ENCODE results near the gene GINS1.

The GINS1 gene

DNA sequence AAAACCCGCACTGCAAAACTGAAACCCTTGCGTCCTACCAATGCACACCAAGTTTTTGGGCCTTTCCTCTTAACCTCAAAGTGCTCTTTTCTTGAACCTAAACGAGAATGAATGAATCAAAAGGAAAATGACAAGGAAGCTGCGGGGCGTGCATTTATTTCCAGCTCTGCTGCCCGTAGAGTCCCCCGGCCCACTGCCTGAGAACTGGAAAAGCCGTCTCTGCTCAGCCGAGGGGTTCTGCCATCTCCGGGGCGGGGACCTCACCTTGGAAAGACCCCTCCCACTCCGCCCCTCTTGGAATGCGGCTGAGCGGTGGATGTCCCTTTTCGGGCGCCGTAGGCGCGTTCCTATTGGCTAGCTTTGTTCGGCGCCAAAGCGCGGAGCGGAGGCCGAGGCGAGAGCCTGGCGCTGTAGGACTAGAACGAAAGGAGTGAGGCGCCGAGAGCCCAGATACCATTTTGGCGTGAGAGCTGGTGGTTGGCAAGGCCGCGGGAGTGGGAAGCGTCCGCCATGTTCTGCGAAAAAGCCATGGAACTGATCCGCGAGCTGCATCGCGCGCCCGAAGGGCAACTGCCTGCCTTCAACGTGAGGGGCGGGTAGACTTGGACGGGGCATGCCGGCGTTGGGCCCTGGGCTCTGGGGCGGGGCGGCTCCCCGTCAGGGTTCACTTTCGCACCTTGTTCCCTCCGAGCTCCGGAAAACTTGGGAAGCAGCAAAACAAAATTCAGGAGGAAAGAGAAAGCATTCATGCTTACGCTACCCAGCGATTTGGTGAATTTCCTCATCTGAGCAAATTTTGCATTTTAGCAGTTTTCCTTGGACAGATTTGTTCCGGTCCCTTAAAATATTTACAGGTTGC is at the start of gene GINS1:
Gene GINS1, plus strand, starts transcription at position 363 of the 859 bp plus-strand sequence. Its CDS starts 148 bp downstream, at position 511.
- peak; percentile 55 for DNase-seq (ENCODE audit: low read depth)
- H3K4me3 ChIP-seq (ENCODE audit: low read depth, low read length) = peak within 1 kb of the TSS; percentile 81

DNA sequence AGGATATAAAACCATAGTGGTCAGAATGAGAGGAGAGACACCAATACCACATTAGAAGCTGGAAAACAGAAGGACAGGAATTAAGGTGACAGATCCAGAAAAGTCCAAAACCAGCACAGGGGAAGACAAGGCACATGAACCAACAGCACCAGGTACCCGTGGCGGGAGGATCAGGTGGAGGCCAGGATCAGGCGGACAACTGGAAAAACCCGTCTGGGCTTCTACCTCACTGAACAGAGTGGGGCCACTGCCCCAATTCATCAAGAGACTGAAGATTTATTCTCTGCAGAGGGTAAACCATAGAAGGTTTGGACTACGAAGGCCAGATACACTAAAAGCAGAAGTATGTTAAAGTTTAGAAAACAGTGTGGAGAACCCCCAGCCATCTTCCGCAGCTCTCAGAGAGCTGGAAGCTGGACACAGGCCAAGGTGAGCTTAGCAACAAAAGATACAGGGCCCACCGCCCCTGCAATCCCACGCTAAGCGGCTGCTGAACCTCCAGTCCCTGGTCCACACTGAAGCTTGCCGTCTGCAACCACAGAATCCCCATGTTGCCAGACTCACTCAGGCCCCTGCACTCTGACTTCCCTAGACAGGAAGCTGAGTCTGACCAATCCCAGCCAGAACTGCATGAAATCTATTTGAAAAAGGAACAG is 46.7 kb upstream of the GINS1 start:
- peak; percentile 31 for DNase-seq (ENCODE audit: low read depth)

DNA sequence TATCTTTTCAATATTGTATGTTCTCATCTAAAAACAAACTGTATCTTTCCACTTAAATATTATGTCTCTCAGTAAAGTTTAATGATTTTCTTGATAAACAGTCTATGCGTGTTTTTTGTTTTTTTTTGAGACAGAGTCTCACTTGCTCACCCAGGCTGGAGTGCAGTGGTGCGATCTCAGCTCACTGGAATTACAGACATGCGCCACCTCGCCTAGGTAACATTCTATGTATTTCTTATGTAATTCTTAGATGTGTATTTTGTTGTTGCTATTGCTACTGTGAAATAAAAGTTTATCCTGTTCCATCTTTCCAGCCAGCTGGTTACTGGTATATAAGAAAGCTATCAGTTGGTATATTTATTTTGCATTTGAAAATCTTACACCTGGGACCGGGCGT is 46.2 kb upstream of the GINS1 start:
- H3K4me3 ChIP-seq (ENCODE audit: low read depth, low read length) = no peak overlapping the region
- DNase-seq (ENCODE audit: low read depth) = no peak

More for the DNA sequence above, 46.7 kb upstream of the GINS1 start:
- no peak overlapping the region for H3K4me3 ChIP-seq (ENCODE audit: low read depth, low read length)

DNA sequence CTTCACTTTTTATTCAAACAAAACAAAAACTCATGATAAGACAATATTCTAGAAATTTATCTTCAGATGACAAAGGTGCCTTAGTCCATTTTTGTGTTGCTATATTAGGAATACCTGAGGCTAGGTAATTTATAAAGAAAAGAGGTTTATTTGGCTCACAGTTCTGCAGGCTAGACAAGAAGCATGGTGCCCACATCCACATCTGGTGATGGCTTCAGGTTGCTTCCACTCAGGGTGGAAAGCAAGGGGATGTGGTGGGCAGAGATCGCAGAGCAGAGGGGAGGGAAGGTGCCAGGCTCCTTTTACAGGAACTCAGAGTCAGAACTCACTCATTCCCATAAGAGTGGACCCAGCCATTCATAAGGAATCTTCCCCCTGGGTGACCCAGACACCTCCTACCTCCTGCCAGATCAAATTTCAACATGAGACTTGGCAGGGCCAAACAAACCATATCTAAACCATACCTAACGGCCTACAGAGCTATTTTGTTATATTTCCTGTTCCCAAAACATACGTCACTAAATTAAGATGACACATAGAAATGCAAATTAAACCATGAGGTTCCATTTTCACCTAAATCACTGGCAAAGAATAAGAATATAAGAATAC is 43.2 kb upstream of the GINS1 start:
- no peak for DNase-seq (ENCODE audit: low read depth)
- H3K4me3 ChIP-seq (ENCODE audit: low read depth, low read length) = no peak overlapping the region

DNA sequence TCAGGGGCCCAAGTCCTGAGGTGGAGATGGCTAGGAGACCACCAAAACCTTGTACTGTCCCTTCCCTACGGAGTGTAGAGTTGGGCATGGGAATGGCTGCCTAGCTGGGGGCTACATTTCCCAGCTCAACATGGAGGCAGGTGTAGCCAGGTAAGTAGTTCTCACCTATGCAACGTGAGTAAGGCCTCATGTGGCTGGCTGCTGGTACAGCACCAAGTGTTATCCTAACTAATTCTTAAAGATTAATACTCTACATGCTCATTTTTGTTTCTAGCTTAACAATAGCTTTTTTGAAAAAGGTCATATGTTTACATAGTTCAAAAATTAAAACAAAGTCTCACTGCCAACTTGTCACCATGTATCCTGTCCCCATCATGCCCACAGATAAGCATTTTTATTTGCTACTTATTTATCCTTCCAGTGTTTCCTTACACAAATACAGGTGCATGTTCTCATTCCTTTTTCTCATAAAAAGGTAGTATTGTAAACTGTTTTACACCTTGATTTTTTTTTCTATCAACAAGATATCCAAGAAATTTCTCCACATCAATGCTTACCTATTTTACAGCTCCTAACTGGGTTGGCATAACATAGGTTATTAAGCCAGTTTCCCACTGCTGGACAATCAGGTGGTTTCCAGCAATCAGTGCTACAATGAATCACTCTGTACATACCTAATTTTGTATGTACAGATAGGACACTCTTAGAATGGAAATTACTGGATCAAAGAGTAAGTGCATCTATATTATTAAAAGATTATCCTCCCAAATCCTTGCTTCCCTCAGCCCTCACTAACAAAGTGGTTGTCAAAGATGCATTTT is 42.4 kb upstream of the GINS1 start:
- H3K4me3 ChIP-seq (ENCODE audit: low read depth, low read length) = no peak overlapping the region
- no peak for DNase-seq (ENCODE audit: low read depth)

DNA sequence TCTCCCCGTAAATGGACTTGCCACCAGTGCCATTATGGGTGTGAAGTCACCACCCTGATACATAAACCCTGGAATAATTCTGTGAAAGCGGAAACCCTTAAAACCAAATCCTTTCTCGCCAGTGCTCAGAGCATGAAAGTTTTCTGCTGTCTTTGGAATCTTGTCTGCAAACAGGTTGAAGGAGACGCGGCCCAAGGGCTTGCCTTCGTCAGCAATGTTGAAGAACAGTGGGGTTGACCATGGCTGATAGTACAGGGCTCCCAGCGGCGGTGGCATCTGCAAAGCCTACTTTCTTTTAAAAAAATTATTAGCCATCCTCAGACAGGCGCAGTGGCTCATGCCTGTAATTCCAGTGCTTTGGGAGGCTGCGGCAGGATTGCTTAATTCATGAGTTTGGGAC is 38.9 kb upstream of the GINS1 start:
- DNase-seq (ENCODE audit: low read depth) = no peak
- no peak overlapping the region for H3K4me3 ChIP-seq (ENCODE audit: low read depth, low read length)

DNA sequence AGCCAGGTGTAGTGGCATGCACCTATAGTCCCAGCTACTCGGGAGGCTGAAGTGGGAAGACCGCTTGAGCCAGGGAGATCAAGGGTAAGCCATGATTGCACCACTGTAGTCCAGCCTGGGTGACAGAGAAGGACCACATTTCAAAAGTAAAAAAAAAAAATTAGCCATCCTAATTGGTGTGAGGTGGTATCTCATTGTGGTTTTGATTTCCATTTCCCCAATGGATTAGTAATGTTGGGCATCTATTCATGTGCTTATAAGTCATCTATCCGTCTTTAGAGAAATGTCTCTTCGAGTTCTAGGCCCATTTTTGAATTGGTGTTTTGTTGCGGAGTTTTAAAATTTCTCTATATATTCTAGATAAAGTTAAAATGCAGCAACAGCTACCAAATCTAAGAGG is 38.5 kb upstream of the GINS1 start:
- no peak overlapping the region for H3K4me3 ChIP-seq (ENCODE audit: low read depth, low read length)
- DNase-seq (ENCODE audit: low read depth) = no peak

DNA sequence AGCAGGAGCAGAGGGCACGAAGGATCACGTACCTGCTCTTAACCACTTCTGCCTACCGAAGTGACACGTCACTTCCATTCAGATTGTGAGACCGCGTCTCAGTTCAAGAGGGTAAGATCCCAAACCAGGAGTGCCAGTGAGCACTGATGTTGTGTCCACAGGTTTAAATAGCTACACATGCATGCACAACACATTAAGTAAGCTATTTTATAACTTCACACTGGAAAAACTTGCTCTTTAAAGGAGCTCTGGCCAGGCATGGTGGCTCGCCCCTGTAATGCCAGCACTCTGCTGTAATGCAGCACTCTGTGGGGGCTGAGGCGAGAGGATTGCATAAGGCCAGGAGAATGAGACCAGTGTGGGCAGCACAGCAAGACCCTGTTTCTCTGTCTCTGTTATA is 37.9 kb upstream of the GINS1 start:
- no peak overlapping the region for H3K4me3 ChIP-seq (ENCODE audit: low read depth, low read length)
- DNase-seq (ENCODE audit: low read depth) = no peak

DNA sequence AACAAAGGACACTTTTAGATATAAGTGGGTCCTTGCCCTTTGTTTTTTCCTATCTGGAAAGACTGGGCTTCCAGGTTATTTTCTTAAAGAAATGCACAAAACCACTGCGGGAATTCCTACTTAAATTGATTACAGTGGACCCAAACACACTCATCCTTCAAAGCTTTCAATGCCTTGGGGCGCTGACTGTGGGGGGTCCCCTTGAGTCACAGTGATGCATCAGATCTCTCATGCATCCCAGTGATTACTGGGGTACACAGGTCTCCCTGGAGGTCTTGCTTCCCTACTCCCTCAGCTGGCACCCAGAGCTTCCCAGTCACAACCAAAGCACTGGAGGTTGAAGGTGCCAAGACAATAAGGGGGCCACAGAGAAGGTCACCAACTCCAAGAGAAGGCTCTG is 37.5 kb upstream of the GINS1 start:
- no peak for DNase-seq (ENCODE audit: low read depth)
- H3K4me3 ChIP-seq (ENCODE audit: low read depth, low read length) = no peak overlapping the region

DNA sequence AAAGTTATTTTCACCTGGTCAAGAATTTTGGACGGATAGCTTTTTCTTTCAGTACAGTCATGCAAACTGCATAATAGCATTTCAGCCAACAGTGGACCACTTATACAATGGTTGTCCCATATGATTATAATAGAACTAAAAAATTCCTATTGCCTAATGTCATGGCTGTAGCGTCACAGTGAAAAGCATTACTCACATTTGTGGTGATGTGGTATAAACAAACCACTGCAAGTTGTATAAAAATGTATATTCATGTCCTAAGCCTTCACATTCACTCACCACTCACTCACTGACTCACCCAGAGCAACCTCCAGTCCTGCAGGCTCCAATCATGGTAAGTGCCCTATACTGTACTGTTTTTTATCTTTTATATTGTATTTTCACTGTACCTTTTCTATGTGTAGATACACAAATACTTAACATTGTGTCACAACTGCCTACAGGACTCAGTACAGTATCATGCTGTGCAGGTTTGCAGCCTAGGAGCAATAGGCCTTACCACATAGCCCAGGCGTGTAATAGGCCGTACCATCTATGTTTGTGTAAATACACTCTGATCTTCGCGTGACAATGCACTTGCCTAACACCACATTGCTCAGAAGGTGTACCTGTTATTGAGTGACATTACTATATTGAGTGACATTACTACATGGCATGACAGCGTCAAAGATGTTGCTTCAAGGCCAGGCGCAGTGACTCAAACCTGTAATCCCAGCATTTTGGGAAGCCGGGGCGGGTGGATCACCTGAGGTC is 34.7 kb upstream of the GINS1 start:
- H3K4me3 ChIP-seq (ENCODE audit: low read depth, low read length) = no peak overlapping the region
- peak; percentile 77 for DNase-seq (ENCODE audit: low read depth)

DNA sequence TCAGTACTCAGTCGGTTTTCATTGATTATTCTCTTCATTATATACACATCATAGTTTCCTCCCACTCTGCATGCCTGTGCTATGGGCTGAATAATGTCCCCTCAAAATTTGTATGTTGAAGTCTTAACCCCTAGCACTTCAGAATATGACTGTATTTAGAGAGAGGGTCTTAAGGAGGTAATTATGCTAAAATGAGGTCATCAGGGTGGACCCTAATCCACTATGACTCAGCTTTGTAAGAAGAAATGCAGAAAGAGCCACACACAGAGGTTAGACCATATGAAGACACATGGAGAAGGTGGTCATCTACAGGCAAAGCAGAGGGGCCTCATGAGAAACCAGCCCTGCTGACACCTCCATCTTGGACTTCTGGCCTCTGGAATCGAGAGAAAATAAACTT is 32.6 kb upstream of the GINS1 start:
- no peak for DNase-seq (ENCODE audit: low read depth)
- H3K4me3 ChIP-seq (ENCODE audit: low read depth, low read length) = no peak overlapping the region

DNA sequence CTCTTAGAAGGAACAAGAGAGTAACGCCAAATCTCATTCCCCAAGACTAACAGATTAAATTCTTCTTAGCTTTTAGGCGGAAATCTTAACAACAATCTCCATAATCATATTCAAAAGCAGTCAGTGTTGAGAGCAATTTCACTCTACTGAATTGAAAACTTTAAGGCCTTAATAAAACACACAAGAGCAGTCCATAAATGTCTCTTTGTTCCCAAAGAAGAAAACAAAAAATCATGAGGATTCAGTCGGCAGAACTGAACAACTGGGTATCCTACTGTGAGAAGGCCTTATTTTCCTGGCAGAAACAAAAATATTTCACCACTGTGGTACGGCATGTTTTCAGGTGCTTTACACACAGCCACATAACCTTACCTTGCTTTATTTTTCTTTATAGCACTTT is 31.2 kb upstream of the GINS1 start:
- no peak overlapping the region for H3K4me3 ChIP-seq (ENCODE audit: low read depth, low read length)
- no peak for DNase-seq (ENCODE audit: low read depth)

DNA sequence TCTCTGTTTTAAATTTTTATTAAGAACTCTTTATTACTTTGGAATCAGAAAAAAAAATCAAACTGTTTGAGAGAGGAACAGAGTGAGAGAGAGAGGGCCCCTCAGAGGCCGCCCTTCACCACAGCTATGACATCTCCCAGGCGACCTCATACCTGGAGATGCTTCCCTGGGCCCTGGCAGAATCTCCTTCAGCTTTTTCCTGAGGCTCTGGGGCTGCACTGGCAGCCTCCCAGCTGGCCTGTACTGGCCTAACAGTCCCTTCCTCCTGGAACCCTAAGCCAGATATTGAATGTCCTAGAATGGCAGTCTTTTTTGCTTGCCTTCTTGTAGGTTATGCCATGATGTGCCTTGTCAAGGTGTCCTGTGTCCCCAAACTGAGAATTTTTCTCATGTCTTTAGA is 30.6 kb upstream of the GINS1 start:
- H3K4me3 ChIP-seq (ENCODE audit: low read depth, low read length) = no peak overlapping the region
- no peak for DNase-seq (ENCODE audit: low read depth)

DNA sequence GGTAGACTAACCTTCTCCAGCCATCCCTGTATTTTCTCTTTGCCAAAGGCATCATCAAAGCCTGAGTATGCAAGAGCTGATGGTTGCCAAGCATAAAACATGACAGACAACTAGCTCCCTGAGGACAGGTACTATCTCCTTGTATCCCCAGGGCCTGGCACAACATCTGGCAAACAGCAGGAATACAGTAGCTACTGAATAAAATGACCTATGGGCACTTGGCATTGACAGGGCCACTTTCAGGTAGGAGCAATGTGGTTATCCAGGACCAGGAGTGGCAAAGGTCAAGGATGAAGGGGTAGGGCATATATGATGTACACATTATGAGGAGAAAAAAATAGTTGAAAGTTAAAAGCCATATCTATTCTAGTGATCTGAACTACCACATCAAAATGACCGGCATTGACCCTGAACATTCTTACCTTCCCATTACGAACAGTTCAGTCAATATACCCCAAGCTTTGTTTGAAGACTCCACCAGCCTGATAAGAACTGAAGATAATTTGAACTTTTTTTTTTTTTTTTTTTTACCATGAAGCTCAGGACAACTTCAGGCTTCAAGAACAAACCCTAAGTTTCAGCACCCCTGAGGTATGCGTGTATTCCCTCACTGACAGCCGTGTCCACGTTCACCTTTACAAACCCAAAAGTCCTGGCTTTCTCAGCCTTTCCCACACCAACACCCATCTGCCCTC is 29.1 kb upstream of the GINS1 start:
- no peak overlapping the region for H3K4me3 ChIP-seq (ENCODE audit: low read depth, low read length)
- no peak for DNase-seq (ENCODE audit: low read depth)

DNA sequence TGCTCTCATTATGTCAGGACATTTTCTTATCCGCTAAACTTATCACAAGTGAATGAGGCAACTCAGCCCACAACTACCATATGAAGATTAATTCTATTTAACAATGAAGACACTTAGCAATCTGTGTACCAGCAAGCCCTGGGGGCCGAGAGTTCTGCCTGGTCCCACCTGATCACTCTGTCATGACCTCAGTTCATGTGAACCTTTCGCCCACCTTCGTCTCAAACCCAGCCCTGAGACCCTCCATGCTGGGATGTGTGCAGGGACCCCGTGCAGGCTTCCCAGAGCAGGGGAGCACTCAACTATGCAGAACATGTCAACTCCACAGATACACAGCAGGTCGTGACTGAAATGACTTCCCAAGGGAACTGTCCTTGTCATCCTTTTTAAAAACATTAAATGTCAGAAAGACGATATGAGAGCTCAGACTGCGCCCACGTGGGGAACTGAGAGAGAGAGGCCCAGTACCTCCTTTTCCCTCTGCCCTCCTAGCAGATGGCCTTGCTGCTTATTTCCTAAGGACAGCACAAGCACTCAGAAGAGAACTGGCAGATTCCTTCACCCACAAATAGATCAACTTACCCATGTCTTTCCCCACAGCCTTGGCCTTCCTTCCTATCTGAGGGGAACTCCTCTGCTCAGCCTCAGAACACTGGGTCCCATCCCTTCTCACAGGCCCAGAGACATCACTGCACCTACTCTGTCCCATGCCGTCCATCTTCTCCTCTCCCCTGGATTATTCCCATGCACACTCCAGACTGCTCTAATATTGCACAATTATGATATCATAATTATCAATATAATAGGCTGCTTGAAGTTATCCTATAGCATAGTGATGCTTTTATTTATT is 28.4 kb upstream of the GINS1 start:
- DNase-seq (ENCODE audit: low read depth) = no peak
- H3K4me3 ChIP-seq (ENCODE audit: low read depth, low read length) = no peak overlapping the region

DNA sequence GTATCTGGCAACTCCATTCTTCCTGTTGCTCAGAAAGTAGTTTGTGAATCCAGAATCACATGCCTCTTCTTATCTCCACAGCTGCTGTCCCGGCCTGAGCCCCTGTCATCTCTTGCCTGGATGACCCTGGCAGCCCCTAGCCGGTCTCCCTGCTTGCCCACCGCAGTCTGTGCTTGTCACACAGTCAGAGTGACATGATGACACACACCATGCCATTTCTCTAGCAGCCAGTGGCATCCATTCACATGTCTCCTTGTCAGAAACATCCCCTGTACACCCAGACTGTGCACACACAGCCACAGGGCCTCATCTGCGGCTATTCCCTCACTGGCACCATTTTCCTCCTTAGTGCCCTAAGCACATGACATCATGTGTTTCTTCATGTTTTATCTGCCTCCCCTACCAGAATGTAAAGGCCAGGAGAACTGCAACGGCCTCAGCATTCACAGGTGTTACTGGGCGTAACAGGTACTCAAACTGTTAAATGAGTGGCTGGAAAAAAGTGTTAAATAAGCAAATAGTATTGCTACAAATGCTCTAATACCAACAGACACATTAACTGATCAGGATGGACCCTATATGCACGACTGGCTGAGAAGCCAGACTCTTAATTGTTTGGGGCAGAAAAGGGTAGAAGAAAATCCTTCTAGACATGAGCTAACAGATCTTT is 26.4 kb upstream of the GINS1 start:
- no peak for DNase-seq (ENCODE audit: low read depth)
- H3K4me3 ChIP-seq (ENCODE audit: low read depth, low read length) = no peak overlapping the region

DNA sequence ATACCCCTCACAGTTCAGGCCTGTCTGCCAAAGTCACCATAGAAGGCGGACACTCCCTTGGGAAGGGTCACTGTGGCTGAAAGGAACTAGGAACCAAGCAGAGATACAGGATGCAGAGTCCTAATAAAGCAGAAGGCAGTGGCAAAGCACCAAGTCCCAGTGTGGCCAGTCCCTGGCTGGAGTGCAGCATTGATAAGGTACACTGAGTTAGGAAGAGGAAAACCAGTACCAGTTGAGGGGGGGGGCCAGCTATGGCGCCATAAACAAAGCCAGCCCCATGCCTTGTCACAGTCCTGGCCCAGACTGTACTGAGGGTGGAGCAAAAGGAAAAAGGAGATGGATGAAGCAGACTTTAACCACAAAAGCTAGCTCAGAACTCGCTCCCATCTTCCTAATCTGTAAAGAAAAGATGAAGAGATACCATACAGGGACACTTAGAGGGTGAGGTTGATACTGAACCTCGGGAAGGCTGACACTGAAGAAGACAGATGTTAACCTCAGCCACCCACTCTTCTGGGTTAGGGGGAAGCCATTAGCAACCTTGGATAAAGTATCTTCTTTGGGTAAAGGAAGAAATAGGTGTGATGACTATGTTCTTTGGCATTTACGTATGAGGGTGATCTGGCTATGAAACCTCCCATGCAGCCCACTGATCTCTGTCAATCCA is 24.6 kb upstream of the GINS1 start:
- H3K4me3 ChIP-seq (ENCODE audit: low read depth, low read length) = no peak overlapping the region
- DNase-seq (ENCODE audit: low read depth) = no peak
